ENCODE data around the gene EIF2B2. TPM values are rescaled to one million over a fixed set of nuclear protein-coding genes. Genes with fewer than 3 reads are reported as not detected.

Gene EIF2B2
- total RNA-seq, 1 donor from 2014 or later, result 36.1 TPM

GRCh38 chr14:74974364-74975058 lies 28.2 kb upstream of the EIF2B2 start:
- Mint-ChIP-seq H3K9me3 (ENCODE audit: low read depth) (no peaks in the 10 kb centered on the region), H3K27me3 (peaks cover 28% of the 10 kb centered on the region), H3K4me1 (ENCODE audit: low read depth) (peaks cover 17% of the 10 kb centered on the region), H3K27ac (no peak overlapping the region), H3K36me3 (ENCODE audit: insufficient read depth) (no peaks in the 10 kb centered on the region), H3K4me3 (ENCODE audit: low read depth) (no peak overlapping the region)
- no peak for TF ChIP-seq CTCF (IDR thresholded peaks at IDR 0.05; ENCODE audit: unreplicated experiment)
- DNase-seq (ENCODE audit: low spot score, unreplicated experiment), result no peak

GRCh38 chr14:74975059-74975810 lies 27.5 kb upstream of the EIF2B2 start:
- peaks cover 32% of the 10 kb centered on the region for H3K27me3 Mint-ChIP-seq
- H3K4me1 Mint-ChIP-seq (ENCODE audit: low read depth), result peaks cover 19% of the 10 kb centered on the region
- no peak for DNase-seq (ENCODE audit: low spot score, unreplicated experiment)
- no peak overlapping the region for H3K27ac Mint-ChIP-seq
- no peaks in the 10 kb centered on the region for H3K9me3 Mint-ChIP-seq (ENCODE audit: low read depth)
- no peak for TF ChIP-seq CTCF (IDR thresholded peaks at IDR 0.05; ENCODE audit: unreplicated experiment)
- H3K36me3 Mint-ChIP-seq (ENCODE audit: insufficient read depth), result no peaks in the 10 kb centered on the region
- H3K4me3 Mint-ChIP-seq (ENCODE audit: low read depth), result no peak overlapping the region

DNA sequence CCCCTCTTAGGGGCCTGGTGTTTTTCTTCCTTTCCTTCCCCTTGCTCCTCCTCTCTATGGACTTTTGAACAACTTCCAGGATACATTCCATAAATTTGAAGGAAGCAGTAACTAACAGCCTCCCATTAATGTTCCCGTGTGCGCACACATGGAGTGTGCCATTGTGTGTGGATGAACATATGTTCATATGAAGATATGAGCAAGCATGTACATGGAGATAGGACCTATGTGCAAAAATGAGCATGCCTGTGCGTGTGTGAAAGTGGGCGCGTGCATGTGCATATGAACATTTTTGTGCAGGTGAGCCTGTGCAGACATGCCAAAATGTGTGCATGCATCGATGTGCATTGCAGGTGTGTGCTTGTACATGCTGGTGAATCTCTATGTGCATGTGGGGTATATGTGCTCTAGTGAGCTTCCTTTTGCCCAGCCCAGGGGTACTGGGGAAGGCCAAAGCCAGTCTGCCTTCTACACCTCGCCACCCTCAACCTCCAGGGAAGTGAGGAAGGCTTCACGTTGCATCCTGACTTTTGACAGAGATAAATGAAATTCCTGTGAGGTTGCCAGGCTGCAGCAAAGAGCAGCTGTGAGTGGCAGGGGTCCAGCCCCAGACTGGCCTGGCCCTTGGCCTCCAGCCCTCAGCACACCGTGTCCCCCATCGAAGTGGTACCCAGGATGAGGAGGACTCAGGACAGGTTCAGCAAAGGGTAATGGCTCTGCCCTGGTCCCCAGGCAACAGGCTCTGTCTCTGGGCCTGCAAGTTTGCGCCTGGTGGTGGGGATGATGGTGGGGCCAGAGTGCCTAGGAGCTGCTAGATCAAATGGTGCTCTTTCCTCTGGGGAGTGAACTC lies 26.2 kb upstream of the EIF2B2 start:
- H3K4me1 Mint-ChIP-seq (ENCODE audit: low read depth), result peaks cover 20% of the 10 kb centered on the region
- no peak overlapping the region for H3K27ac Mint-ChIP-seq
- H3K4me3 Mint-ChIP-seq (ENCODE audit: low read depth), result no peak overlapping the region
- TF ChIP-seq CTCF (IDR thresholded peaks at IDR 0.05; ENCODE audit: unreplicated experiment), result no peak
- peaks cover 33% of the 10 kb centered on the region for H3K27me3 Mint-ChIP-seq
- no peak for DNase-seq (ENCODE audit: low spot score, unreplicated experiment)
- no peaks in the 10 kb centered on the region for H3K9me3 Mint-ChIP-seq (ENCODE audit: low read depth)
- no peaks in the 10 kb centered on the region for H3K36me3 Mint-ChIP-seq (ENCODE audit: insufficient read depth)

DNA sequence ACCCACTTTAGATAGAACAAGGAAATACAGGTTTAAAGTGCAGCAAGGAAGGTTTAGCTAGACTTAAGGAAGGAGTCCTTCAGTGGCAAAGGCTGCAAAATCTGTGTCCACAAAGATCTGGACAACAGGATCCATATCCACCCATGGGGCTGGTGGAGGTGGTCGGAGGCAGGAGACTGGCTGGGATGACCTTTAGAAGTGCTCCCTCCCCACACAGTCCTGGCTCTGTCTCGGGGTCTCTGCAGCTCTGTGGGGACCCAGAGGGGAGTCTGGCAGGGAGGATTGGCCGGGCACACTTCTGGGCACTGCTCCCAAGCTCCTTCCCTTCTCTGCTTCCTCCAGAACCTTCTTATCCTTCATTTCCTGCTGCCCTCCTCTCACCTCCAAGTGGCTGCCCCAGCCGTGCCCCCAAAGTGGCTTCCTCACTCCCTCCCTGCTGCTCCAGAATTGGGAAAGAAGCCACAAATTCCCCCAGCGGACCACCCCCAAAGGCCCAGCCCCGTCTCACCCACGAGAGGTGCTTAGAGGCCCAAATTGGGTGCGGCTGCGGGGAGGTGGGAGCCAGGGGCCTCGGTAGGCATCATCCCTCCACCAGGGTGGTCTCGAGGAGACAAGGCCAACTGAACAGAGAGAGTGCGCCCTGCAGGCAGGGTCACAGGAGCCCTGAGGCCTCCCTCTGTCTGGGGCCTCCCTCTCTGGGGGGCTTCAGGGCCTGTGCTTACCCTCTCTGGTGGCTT lies 25.4 kb upstream of the EIF2B2 start:
- TF ChIP-seq CTCF (IDR thresholded peaks at IDR 0.05; ENCODE audit: unreplicated experiment), result no peak
- no peak for DNase-seq (ENCODE audit: low spot score, unreplicated experiment)

More for the DNA sequence above, 25.4 kb upstream of the EIF2B2 start:
- H3K36me3 Mint-ChIP-seq (ENCODE audit: insufficient read depth), result no peaks in the 10 kb centered on the region
- peaks cover 39% of the 10 kb centered on the region for H3K27me3 Mint-ChIP-seq
- H3K9me3 Mint-ChIP-seq (ENCODE audit: low read depth), result no peaks in the 10 kb centered on the region
- H3K27ac Mint-ChIP-seq, result no peak overlapping the region
- no peak overlapping the region for H3K4me3 Mint-ChIP-seq (ENCODE audit: low read depth)
- H3K4me1 Mint-ChIP-seq (ENCODE audit: low read depth), result peaks cover 20% of the 10 kb centered on the region
